H9 (cell line): ENCODE measurements around the gene FARP1. TPM values are rescaled to one million over a fixed set of nuclear protein-coding genes. Genes with fewer than 3 reads are reported as not detected.

Source experiments
- DNase-seq: peaks from one replicate; pipeline ENCODE4 v3.0.0-alpha.2; 2017
- H2AFZ ChIP-seq: one replicate; pipeline ENCODE4 v1.6.1; 2013; ENCODE audit warnings: mild to moderate bottlenecking, low read length, control low read depth, moderate library complexity
- H2AK5ac ChIP-seq: 2 replicates; pipeline ENCODE4 v1.6.1; 2013; ENCODE audit warnings: low read length, control low read depth, mixed read lengths; ENCODE audit not compliant: insufficient read length
- H2BK120ac ChIP-seq: one replicate; pipeline ENCODE4 v1.6.1; 2013; ENCODE audit warnings: low read depth, mild to moderate bottlenecking, low read length, control low read depth, inconsistent platforms; ENCODE audit not compliant: poor library complexity, severe bottlenecking
- H2BK12ac ChIP-seq: 2 replicates; pipeline ENCODE4 v1.6.1; 2013; ENCODE audit warnings: low read length, control low read depth, mixed read lengths, low read depth; ENCODE audit not compliant: insufficient read length
- H2BK15ac ChIP-seq: 2 replicates; pipeline ENCODE4 v1.6.1; 2013; ENCODE audit warnings: low read depth, low read length, control low read depth
- H2BK20ac ChIP-seq: one replicate; pipeline ENCODE4 v1.6.1; 2013; ENCODE audit warnings: low read depth, mild to moderate bottlenecking, low read length, control low read depth, inconsistent platforms; ENCODE audit not compliant: poor library complexity, severe bottlenecking
- H2BK5ac ChIP-seq: 2 replicates; pipeline ENCODE4 v1.6.1; 2013; ENCODE audit warnings: low read length, control low read depth, mixed read lengths; ENCODE audit not compliant: insufficient read length
- H3K14ac ChIP-seq: 2 replicates; pipeline ENCODE4 v1.6.1; 2013; ENCODE audit warnings: low read length, control low read depth; ENCODE audit not compliant: insufficient read depth
- H3K18ac ChIP-seq: 2 replicates; pipeline ENCODE4 v1.6.1; 2013; ENCODE audit warnings: low read depth, mild to moderate bottlenecking, mixed read lengths, low read length, control low read depth; ENCODE audit not compliant: insufficient read length
- H3K23ac ChIP-seq: 2 replicates; pipeline ENCODE4 v1.6.1; 2013; ENCODE audit warnings: low read length, control low read depth, mixed read lengths, low read depth; ENCODE audit not compliant: insufficient read length
- H3K23me2 ChIP-seq: 2 replicates; pipeline ENCODE4 v1.6.1; 2013; ENCODE audit warnings: low read depth, mild to moderate bottlenecking, mixed read lengths, low read length, control low read depth; ENCODE audit not compliant: insufficient read length, poor library complexity, severe bottlenecking
- H3K27ac ChIP-seq: 2 replicates; pipeline ENCODE4 v1.5.1; 2013; ENCODE audit warnings: low read length, control low read depth, mixed read lengths, low read depth; ENCODE audit not compliant: insufficient read length
- H3K27me3 ChIP-seq: 2 replicates; pipeline ENCODE4 v1.6.1; 2013; ENCODE audit warnings: low read length, control low read depth, inconsistent platforms; ENCODE audit not compliant: insufficient read depth
- H3K4ac ChIP-seq: 2 replicates; pipeline ENCODE4 v1.6.1; 2013; ENCODE audit warnings: low read depth, mild to moderate bottlenecking, control low read depth, inconsistent platforms, low read length, moderate library complexity
- H3K4me1 ChIP-seq: 2 replicates; pipeline ENCODE4 v1.6.1; 2013; ENCODE audit warnings: low read length, control low read depth, inconsistent platforms; ENCODE audit not compliant: insufficient read depth
- H3K4me2 ChIP-seq: 2 replicates; pipeline ENCODE4 v1.6.1; 2013; ENCODE audit warnings: low read length, control low read depth, mixed read lengths; ENCODE audit not compliant: insufficient read length, insufficient read depth
- H3K56ac ChIP-seq: 2 replicates; pipeline ENCODE4 v1.6.1; 2013; ENCODE audit warnings: low read depth, mild to moderate bottlenecking, mixed read lengths, low read length, control low read depth; ENCODE audit not compliant: insufficient read length
- H3K79me1 ChIP-seq: 2 replicates; pipeline ENCODE4 v1.6.1; 2013; ENCODE audit warnings: low read depth, mild to moderate bottlenecking, moderate library complexity, low read length, control low read depth, inconsistent platforms; ENCODE audit not compliant: insufficient read depth, poor library complexity, severe bottlenecking
- H3K79me2 ChIP-seq: 2 replicates; pipeline ENCODE4 v1.6.1; 2013; ENCODE audit warnings: low read length, control low read depth, inconsistent platforms; ENCODE audit not compliant: insufficient read depth
- H3K9ac ChIP-seq: 2 replicates; pipeline ENCODE4 v1.6.1; 2013; ENCODE audit warnings: low read length, control low read depth, mixed read lengths; ENCODE audit not compliant: insufficient read length; ENCODE audit errors: extremely low read depth
- H3K9me3 ChIP-seq: one replicate; pipeline ENCODE4 v1.6.1; 2013; ENCODE audit warnings: low read depth, low read length, inconsistent platforms; ENCODE audit not compliant: control insufficient read depth
- H3T11ph ChIP-seq: one replicate; pipeline ENCODE4 v1.6.1; 2013; ENCODE audit warnings: mild to moderate bottlenecking, low read length, control low read depth, inconsistent platforms
- H4K20me1 ChIP-seq: one replicate; pipeline ENCODE4 v1.6.1; 2013; ENCODE audit not compliant: control insufficient read depth, insufficient read length, insufficient read depth
- H4K5ac ChIP-seq: 2 replicates; pipeline ENCODE4 v1.6.1; 2013; ENCODE audit warnings: low read depth, mild to moderate bottlenecking, mixed read lengths, low read length, control low read depth; ENCODE audit not compliant: insufficient read length
- H4K8ac ChIP-seq: replicated peaks from 2 replicates; pipeline ENCODE4 v1.6.1; 2013; ENCODE audit warnings: low read length, control low read depth, mixed read lengths, low read depth; ENCODE audit not compliant: insufficient read length
- H4K91ac ChIP-seq: 2 replicates; pipeline ENCODE4 v1.6.1; 2013; ENCODE audit warnings: low read depth, mild to moderate bottlenecking, moderate library complexity, mixed read lengths, low read length, control low read depth; ENCODE audit not compliant: insufficient read length
- H3K27ac Mint-ChIP-seq, 3 experiments: 2 replicates in 2 of 3; 3 replicates in 1 of 3; pipeline ENCODE4 v1.8.0; 2020 to 2021; ENCODE audit warnings: mixed read lengths in 3 of 3, mild to moderate bottlenecking in 1 of 3, moderate library complexity in 1 of 3
- H3K27me3 Mint-ChIP-seq: 2 replicates; pipeline ENCODE4 v1.8.0; 2021; ENCODE audit warnings: low read depth, mild to moderate bottlenecking, moderate library complexity, mixed read lengths
- H3K36me3 Mint-ChIP-seq, 3 experiments: 2 replicates in 2 of 3; 3 replicates in 1 of 3; pipeline ENCODE4 v1.8.0; 2020 to 2021; ENCODE audit warnings: low read depth in 3 of 3, mixed read lengths in 3 of 3; ENCODE audit not compliant: insufficient read depth in 1 of 3
- H3K4me1 Mint-ChIP-seq, 2 experiments: 2 replicates each; pipeline ENCODE4 v1.8.0; 2020; ENCODE audit warnings: mixed read lengths in 2 of 2
- H3K4me3 Mint-ChIP-seq, 2 experiments: 2 replicates in 1 of 2; 3 replicates in 1 of 2; pipeline ENCODE4 v1.8.0; 2020 to 2021; ENCODE audit warnings: mild to moderate bottlenecking in 2 of 2, mixed read lengths in 2 of 2, moderate library complexity in 1 of 2
- H3K9me3 Mint-ChIP-seq, 2 experiments: 2 replicates in 1 of 2; 3 replicates in 1 of 2; pipeline ENCODE4 v1.8.0; 2020; ENCODE audit warnings: mild to moderate bottlenecking in 2 of 2, mixed read lengths in 2 of 2, moderate library complexity in 1 of 2
- CTCF ChIP-seq: fragments of 200-600 bp; sonication (generic); conservative IDR thresholded peaks from 3 replicates; pipeline ENCODE4 v1.8.0; 2021; ENCODE audit warnings: antibody characterized with exemption, mild to moderate bottlenecking
- WGBS: extraction: QIAGEN DNeasy Blood & Tissue Kit; methylation state at CpG from one replicate; pipeline ENCODE4 v1.1.7; 2013; ENCODE audit warnings: missing lambda C conversion rate, low lambda C conversion rate, mixed read lengths; ENCODE audit not compliant: insufficient read length; ENCODE audit errors: extremely low coverage; 5-methylcytosine and 5-hydroxymethylcytosine counted together
- total RNA-seq: library from RNA; stranded (reverse); gene quantifications from 2 replicates; pipeline ENCODE4 v1.2.1, GENCODE V29; 2021

Gene FARP1
- total RNA-seq, 1 experiment from 2014 or later, result 95.9 TPM

- Histone ChIP-seq H2BK12ac (no peak overlapping the region), H3K79me2 (no peaks in the 10 kb centered on the region), H3K4me1 (no peaks in the 10 kb centered on the region), H3T11ph (no peak overlapping the region), H3K4ac (no peak overlapping the region), H2AK5ac (no peak overlapping the region), H2BK5ac (no peak overlapping the region), H2BK15ac (no peak overlapping the region), H3K14ac (no peak overlapping the region), H3K27me3 (no peaks in the 10 kb centered on the region; the same call in 1 of the 2 replicates), H4K8ac (no peak overlapping the region), H3K27ac (no peak overlapping the region), H4K91ac (no peak overlapping the region), H3K23me2 (no peaks in the 10 kb centered on the region), H4K5ac (no peak overlapping the region), H3K79me1 (no peaks in the 10 kb centered on the region), H3K9ac (no peak overlapping the region), H3K4me2 (no peak overlapping the region), H3K23ac (no peak overlapping the region), H2BK20ac (no peak overlapping the region), H2BK120ac (no peak overlapping the region), H2AFZ (no peak overlapping the region), H4K20me1 (no peaks in the 10 kb centered on the region), H3K9me3 (no peaks in the 10 kb centered on the region), H3K56ac (no peak overlapping the region), H3K18ac (no peak overlapping the region)
- no peak overlapping the region for H3K27ac Mint-ChIP-seq
- no CpG with 5 or more reads among the region's 1 CpG for WGBS
- no peaks in the 10 kb centered on the region for H3K36me3 Mint-ChIP-seq
- H3K9me3 Mint-ChIP-seq, result no peaks in the 10 kb centered on the region
- H3K4me3 Mint-ChIP-seq, result no peak overlapping the region
- H3K27me3 Mint-ChIP-seq, result peaks cover 4% of the 10 kb centered on the region; the same call in 1 of the 2 replicates
- H3K4me1 Mint-ChIP-seq, result no peaks in the 10 kb centered on the region; a peak in 1 of 4 replicates
- TF ChIP-seq CTCF, result no peak
- DNase-seq, result no peak
Observed at GRCh38 chr13:98134901-98135300, 8.0 kb upstream of the FARP1 start.
